Panc1 (cell line): ENCODE measurements around the gene PPP1R26. TPM values are rescaled to one million over a fixed set of nuclear protein-coding genes. Genes with fewer than 3 reads are reported as not detected.
A peak's percentile ranks its signal among the peaks of the same experiment; 100 is the strongest.

Experiments
- ATAC-seq: fragments of 200-7000 bp; cut with Tn5 transposase; 2 replicates; pipeline ENCODE4 v1.9.1; 2020; ENCODE audit warnings: mild to moderate bottlenecking, moderate library complexity
- BruUV-seq: library from RNA; stranded (reverse); fragments of 400-500 nt; replicated peaks from 2 replicates; lab custom pipeline; 2021; lab: Mats Ljungman, UMichigan
- CTCF ChIA-PET: fragments of 300-600 bp; sonication (Branson Sonifier 250); formaldehyde crosslinking; loops from one replicate; lab custom pipeline; 2022; ENCODE audit warnings: antibody characterized with exemption; lab: Charles Lee
- POLR2A ChIA-PET: fragments of 300-600 bp; sonication (Branson Sonifier 250); formaldehyde crosslinking; loops from one replicate; lab custom pipeline; 2022; ENCODE audit warnings: antibody characterized with exemption; lab: Charles Lee
- DNase-seq: peaks from one replicate; pipeline ENCODE4 v3.0.0-alpha.2; 2010; ENCODE audit warnings: low read depth, low spot score
- H3K27ac ChIP-seq: 2 replicates; pipeline ENCODE4 v1.5.1; 2011; ENCODE audit warnings: mild to moderate bottlenecking, low read length, inconsistent platforms
- H3K27me3 ChIP-seq: fragments of 200-500 bp; sonication (Bioruptor generic); 2 replicates; pipeline ENCODE4 v1.6.0; 2014; ENCODE audit warnings: low read length, inconsistent platforms; ENCODE audit not compliant: control insufficient read depth, insufficient read depth
- H3K36me3 ChIP-seq: fragments of 200-500 bp; sonication (Bioruptor generic); 2 replicates; pipeline ENCODE4 v1.5.1; 2014; ENCODE audit warnings: inconsistent platforms, mild to moderate bottlenecking, low read length, moderate library complexity; ENCODE audit not compliant: control insufficient read depth, insufficient read depth
- H3K4me1 ChIP-seq: 2 replicates; pipeline ENCODE4 v1.5.1; 2011; ENCODE audit warnings: inconsistent platforms, mild to moderate bottlenecking, low read length, moderate library complexity; ENCODE audit not compliant: control insufficient read depth, insufficient read depth
- H3K4me3 ChIP-seq, 2 experiments: 2 replicates each; pipeline ENCODE4 v1.5.1; 2011 to 2012; ENCODE audit warnings: low read depth in 2 of 2, low read length in 2 of 2, mild to moderate bottlenecking in 2 of 2, inconsistent platforms in 1 of 2, moderate library complexity in 1 of 2
- H3K9me3 ChIP-seq: fragments of 200-500 bp; sonication (Bioruptor generic); 2 replicates; pipeline ENCODE4 v1.5.1; 2014; ENCODE audit warnings: low read depth, mild to moderate bottlenecking, inconsistent platforms, low read length, moderate library complexity; ENCODE audit not compliant: control insufficient read depth, insufficient read depth
- POLR2AphosphoS5 ChIP-seq: IDR thresholded peaks from 2 replicates; pipeline ENCODE4 v1.6.1; 2012; ENCODE audit warnings: mild to moderate bottlenecking, low read depth, low read length, moderate library complexity
- REST ChIP-seq, 2 experiments: IDR thresholded peaks; 2 replicates each; pipeline ENCODE4 v1.6.1; 2011 to 2012; ENCODE audit warnings: low read depth in 2 of 2, control low read depth in 1 of 2, low read length in 1 of 2, mild to moderate bottlenecking in 1 of 2, moderate library complexity in 1 of 2; ENCODE audit not compliant: insufficient read depth in 1 of 2
- SIN3A ChIP-seq: IDR thresholded peaks from 2 replicates; pipeline ENCODE4 v1.6.1; 2012; ENCODE audit warnings: low read depth, mild to moderate bottlenecking, low read length, moderate library complexity, borderline replicate concordance; ENCODE audit not compliant: insufficient read depth
- TCF7L2 ChIP-seq: IDR thresholded peaks from 2 replicates; pipeline ENCODE4 v1.6.1; 2011; ENCODE audit warnings: mild to moderate bottlenecking, low read depth, low read length, inconsistent platforms
- in situ Hi-C: cut with HindIII; loops from 2 replicates; pipeline ENCODE4 v1.10.0; 2016; ENCODE audit warnings: low sequenced_read_pairs, low pct_unique_long_range_greater_than_20kb
- intact Hi-C: fragments of 100-400 bp; cut with micrococcal nuclease; formaldehyde crosslinking; loops from one replicate; pipeline ENCODE4 v1.10.0; 2022; ENCODE audit not compliant: unreplicated experiment
- total RNA-seq: library from RNA; stranded (reverse); gene quantifications from one replicate; pipeline ENCODE4 v1.2.1, GENCODE V29; 2021; ENCODE audit not compliant: unreplicated experiment
- TF ChIP-seq, protein P1 (sequence below): fragments of 450-650 bp; IDR thresholded peaks from 2 replicates; pipeline ENCODE4 v1.5.1; 2017; ENCODE audit warnings: mild to moderate bottlenecking

PPP1R26 gene
- total RNA-seq, 1 experiment from 2014 or later: 17.5 TPM

DNA sequence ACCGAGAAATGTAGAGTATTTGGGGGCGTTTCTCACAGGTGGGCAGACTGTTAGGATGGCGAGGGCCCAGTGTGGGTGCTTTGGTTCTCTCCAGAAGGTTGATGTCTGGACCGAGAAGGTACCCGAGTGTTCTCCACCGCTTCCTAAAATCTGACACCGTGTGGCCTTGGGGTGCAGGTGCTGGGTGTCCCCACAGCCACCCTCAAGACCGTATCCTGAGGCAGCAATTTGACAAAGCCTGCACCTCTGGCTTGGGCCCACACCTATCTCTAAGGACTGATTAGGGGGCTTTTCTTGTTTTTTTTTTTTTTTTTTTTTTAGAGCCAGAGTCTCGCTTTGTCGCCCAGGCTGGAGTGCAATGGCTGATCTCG lies 1.3 kb downstream of the PPP1R26 start:
- Histone ChIP-seq H3K36me3 (peaks cover 3% of the 10 kb centered on the region), H3K27ac (no peak overlapping the region), H3K4me3 (peak overlapping the region; percentile 64 to 73), H3K9me3 (no peaks in the 10 kb centered on the region), H3K27me3 (no peaks in the 10 kb centered on the region), H3K4me1 (peaks cover 3% of the 10 kb centered on the region; the same call in 1 of the 2 replicates)
- in situ Hi-C loops: no loop called here
- ATAC-seq: no peak
- POLR2A ChIA-PET: no interaction called here
- CTCF ChIA-PET: no interaction called here
- no peak for DNase-seq
- BruUV-seq: no TSS peak
- TF ChIP-seq TCF7L2: no peak
- no peak for TF ChIP-seq SIN3A
- TF ChIP-seq POLR2AphosphoS5: no peak
- no peak for TF ChIP-seq REST (IDR thresholded peaks at IDR 0.05; ENCODE audit: insufficient read depth in 1 of 2, low read depth in 2 of 2, low read length in 1 of 2)
- TF ChIP-seq, protein P1, sequence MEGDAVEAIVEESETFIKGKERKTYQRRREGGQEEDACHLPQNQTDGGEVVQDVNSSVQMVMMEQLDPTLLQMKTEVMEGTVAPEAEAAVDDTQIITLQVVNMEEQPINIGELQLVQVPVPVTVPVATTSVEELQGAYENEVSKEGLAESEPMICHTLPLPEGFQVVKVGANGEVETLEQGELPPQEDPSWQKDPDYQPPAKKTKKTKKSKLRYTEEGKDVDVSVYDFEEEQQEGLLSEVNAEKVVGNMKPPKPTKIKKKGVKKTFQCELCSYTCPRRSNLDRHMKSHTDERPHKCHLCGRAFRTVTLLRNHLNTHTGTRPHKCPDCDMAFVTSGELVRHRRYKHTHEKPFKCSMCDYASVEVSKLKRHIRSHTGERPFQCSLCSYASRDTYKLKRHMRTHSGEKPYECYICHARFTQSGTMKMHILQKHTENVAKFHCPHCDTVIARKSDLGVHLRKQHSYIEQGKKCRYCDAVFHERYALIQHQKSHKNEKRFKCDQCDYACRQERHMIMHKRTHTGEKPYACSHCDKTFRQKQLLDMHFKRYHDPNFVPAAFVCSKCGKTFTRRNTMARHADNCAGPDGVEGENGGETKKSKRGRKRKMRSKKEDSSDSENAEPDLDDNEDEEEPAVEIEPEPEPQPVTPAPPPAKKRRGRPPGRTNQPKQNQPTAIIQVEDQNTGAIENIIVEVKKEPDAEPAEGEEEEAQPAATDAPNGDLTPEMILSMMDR: no peak
- intact Hi-C loops: no loop called here

DNA sequence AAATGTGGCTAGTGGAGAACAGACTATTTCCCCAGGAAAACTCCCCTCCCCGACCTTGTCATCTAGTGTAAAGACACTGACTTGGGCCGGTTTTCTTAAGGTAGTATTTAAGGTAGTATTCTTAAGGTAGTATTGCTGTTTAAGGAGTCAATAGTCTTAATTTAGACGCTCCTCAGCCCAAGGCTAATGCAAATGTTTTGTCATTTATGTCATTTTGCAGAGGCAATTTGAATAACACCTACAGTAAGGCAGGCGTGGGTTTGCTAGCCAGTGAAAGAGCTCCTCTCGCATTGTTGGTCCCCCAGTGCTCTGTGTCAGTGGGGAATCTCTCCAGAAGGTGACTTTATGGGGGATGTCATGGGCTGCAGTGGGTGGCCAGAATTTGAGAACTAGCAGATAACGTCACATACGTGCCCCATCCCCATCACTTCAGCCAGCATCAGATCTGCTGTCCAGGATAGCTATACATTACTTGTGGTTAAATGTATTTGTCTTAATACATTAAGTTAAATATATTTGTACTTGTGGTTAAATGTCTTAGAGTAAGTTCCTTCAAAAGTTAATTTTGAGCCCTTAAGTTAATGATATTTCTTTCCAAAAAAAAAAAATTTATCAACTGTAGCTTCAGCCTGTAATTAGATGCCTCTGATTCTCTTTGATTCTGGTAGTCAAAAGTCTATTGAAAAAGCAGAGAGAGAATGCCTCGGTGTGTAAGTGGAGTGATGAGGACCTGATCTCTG lies 2.6 kb downstream of the PPP1R26 start:
- no peak for TF ChIP-seq SIN3A
- TF ChIP-seq TCF7L2: no peak
- no peak for TF ChIP-seq POLR2AphosphoS5
- TF ChIP-seq, protein P1: no peak
- TF ChIP-seq REST (IDR thresholded peaks at IDR 0.05; ENCODE audit: insufficient read depth in 1 of 2, low read depth in 2 of 2, low read length in 1 of 2): no peak
- Histone ChIP-seq H3K36me3 (peaks cover 3% of the 10 kb centered on the region), H3K27ac (no peak overlapping the region), H3K27me3 (no peaks in the 10 kb centered on the region), H3K4me1 (peaks cover 3% of the 10 kb centered on the region; the same call in 1 of the 2 replicates), H3K9me3 (no peaks in the 10 kb centered on the region), H3K4me3 (no peak overlapping the region)
- no peak for DNase-seq
- TSS peak; percentile 59 for BruUV-seq
- in situ Hi-C loops (no loop called here), intact Hi-C loops (no loop called here)
- POLR2A ChIA-PET: no interaction called here
- CTCF ChIA-PET: no interaction called here
- no peak for ATAC-seq
